H1 (cell line): Measurements from ENCODE around the gene RBM17. TPM values are rescaled to one million over a fixed set of nuclear protein-coding genes. Genes with fewer than 3 reads are reported as not detected.
A peak's percentile ranks its signal among the peaks of the same experiment; 100 is the strongest.

Source experiments
- CTCF ChIA-PET: fragments of 300-600 bp; sonication (Branson Sonifier 250); formaldehyde crosslinking; loops from one replicate; lab custom pipeline; 2021; ENCODE audit not compliant: partially characterized antibody; lab: Charles Lee
- POLR2A ChIA-PET: fragments of 300-600 bp; sonication (Branson Sonifier 250); formaldehyde crosslinking; loops from one replicate; lab custom pipeline; 2021; ENCODE audit warnings: inconsistent platforms; ENCODE audit not compliant: partially characterized antibody; lab: Charles Lee
- DNase-seq, 2 experiments: peaks; one replicate each; pipeline versions ENCODE4 v3.0.0 to v3.0.0-alpha.2; 2010 to 2022; ENCODE audit warnings: low spot score in 2 of 2, low read depth in 1 of 2, mixed read lengths in 1 of 2
- FAIRE-seq: peaks from 2 replicates; lab custom pipeline; 2011; peaks lifted over from hg19 to GRCh38; lab: Jason Lieb, UNC
- H2AFZ ChIP-seq: 2 replicates; pipeline ENCODE4 v1.8.1; 2012; ENCODE audit warnings: low read length, inconsistent platforms
- H2AK5ac ChIP-seq: 2 replicates; pipeline ENCODE4 v1.6.1; 2013; ENCODE audit warnings: low read depth, low read length
- H2BK120ac ChIP-seq: replicated peaks from 2 replicates; pipeline ENCODE3; 2013; ENCODE audit warnings: low read depth, low read length, inconsistent platforms
- H2BK12ac ChIP-seq: 2 replicates; pipeline ENCODE4 v1.6.1; 2013; ENCODE audit warnings: low read depth, low read length
- H2BK15ac ChIP-seq: 2 replicates; pipeline ENCODE4 v1.6.1; 2013; ENCODE audit warnings: low read length
- H2BK20ac ChIP-seq: 2 replicates; pipeline ENCODE4 v1.6.1; 2013; ENCODE audit warnings: low read length
- H2BK5ac ChIP-seq: 2 replicates; pipeline ENCODE4 v1.6.1; 2013; ENCODE audit warnings: low read depth, low read length
- H3K14ac ChIP-seq: 2 replicates; pipeline ENCODE4 v1.6.1; 2013; ENCODE audit warnings: inconsistent platforms; ENCODE audit not compliant: insufficient read length
- H3K18ac ChIP-seq: 2 replicates; pipeline ENCODE4 v1.6.1; 2013; ENCODE audit warnings: low read length; ENCODE audit errors: extremely low read depth
- H3K23ac ChIP-seq: 2 replicates; pipeline ENCODE4 v1.6.1; 2013; ENCODE audit warnings: inconsistent platforms; ENCODE audit not compliant: insufficient read length
- H3K23me2 ChIP-seq: 2 replicates; pipeline ENCODE4 v1.6.1; 2013; ENCODE audit warnings: low read depth, low read length
- H3K27ac ChIP-seq: 2 replicates; pipeline ENCODE4 v1.6.1; 2011; ENCODE audit warnings: low read depth, low read length, inconsistent platforms
- H3K27me3 ChIP-seq, 4 experiments: replicated peaks in 1 of 4; 1 replicate in 1 of 4; 2 replicates in 3 of 4; pipeline versions ENCODE4 v1.6.1 to v1.8.1; 2011 to 2013; ENCODE audit warnings: low read length in 3 of 4, mild to moderate bottlenecking in 3 of 4, inconsistent platforms in 2 of 4, mixed read lengths in 2 of 4, moderate library complexity in 1 of 4; ENCODE audit not compliant: control insufficient read depth in 3 of 4, insufficient read depth in 3 of 4; ENCODE audit errors: extremely low read depth in 1 of 4
- H3K36me3 ChIP-seq, 4 experiments: 2 replicates each; pipeline versions ENCODE4 v1.6.1 to v1.8.1; 2011 to 2013; ENCODE audit warnings: mild to moderate bottlenecking in 4 of 4, low read length in 3 of 4, moderate library complexity in 2 of 4, control low read depth in 1 of 4, inconsistent platforms in 1 of 4; ENCODE audit not compliant: insufficient read depth in 4 of 4, control insufficient read depth in 2 of 4
- H3K4ac ChIP-seq: replicated peaks from 2 replicates; pipeline ENCODE3; 2013; ENCODE audit warnings: low read length, low read depth, mixed read lengths, inconsistent platforms; ENCODE audit not compliant: insufficient read length
- H3K4me1 ChIP-seq, 4 experiments: replicated peaks in 1 of 4; 1 replicate in 1 of 4; 2 replicates in 3 of 4; pipeline versions ENCODE4 v1.6.1 to v1.8.1; 2011 to 2013; ENCODE audit warnings: low read length in 3 of 4, inconsistent platforms in 2 of 4, mixed read lengths in 1 of 4; ENCODE audit not compliant: insufficient read depth in 4 of 4, control insufficient read depth in 3 of 4
- H3K4me2 ChIP-seq, 2 experiments: 2 replicates each; pipeline versions ENCODE4 v1.6.1 to v1.8.1; 2011 to 2013; ENCODE audit warnings: low read depth in 2 of 2, low read length in 2 of 2, control low read depth in 1 of 2, inconsistent platforms in 1 of 2, mild to moderate bottlenecking in 1 of 2; ENCODE audit not compliant: insufficient read depth in 1 of 2
- H3K4me3 ChIP-seq, 4 experiments: fragments of 200-600, 300-600 bp in 1 of 4; sonication (generic), shearing (Covaris generic), sonication (Bioruptor Twin) in 1 of 4; 2 replicates each; pipeline versions ENCODE4 v1.5.1 to v1.8.1; 2011 to 2016; ENCODE audit warnings: low read length in 4 of 4, low read depth in 3 of 4, control low read depth in 2 of 4, inconsistent platforms in 2 of 4, mild to moderate bottlenecking in 2 of 4, mixed read lengths in 1 of 4, moderate library complexity in 1 of 4; ENCODE audit not compliant: insufficient read depth in 2 of 4; ENCODE audit errors: extremely low read depth in 1 of 4
- H3K56ac ChIP-seq: replicated peaks from 2 replicates; pipeline ENCODE3; 2013; ENCODE audit warnings: low read depth, mild to moderate bottlenecking, mixed read lengths, low read length, inconsistent platforms; ENCODE audit not compliant: insufficient read length
- H3K79me1 ChIP-seq: 2 replicates; pipeline ENCODE4 v1.6.1; 2013; ENCODE audit warnings: low read depth, low read length, control low read depth
- H3K79me2 ChIP-seq, 2 experiments: 2 replicates each; pipeline versions ENCODE4 v1.6.1 to v1.8.1; 2012 to 2013; ENCODE audit warnings: low read length in 2 of 2, mild to moderate bottlenecking in 2 of 2, inconsistent platforms in 1 of 2; ENCODE audit not compliant: insufficient read depth in 2 of 2, control insufficient read depth in 1 of 2
- H3K9ac ChIP-seq, 4 experiments: replicated peaks in 1 of 4; 1 replicate in 1 of 4; 2 replicates in 3 of 4; pipeline versions ENCODE4 v1.6.1 to v1.8.1; 2011 to 2013; ENCODE audit warnings: low read depth in 3 of 4, low read length in 3 of 4, control low read depth in 2 of 4, mild to moderate bottlenecking in 2 of 4, moderate library complexity in 2 of 4, inconsistent platforms in 1 of 4; ENCODE audit errors: extremely low read depth in 1 of 4
- H3K9me3 ChIP-seq, 2 experiments: 2 replicates each; pipeline versions ENCODE4 v1.6.1 to v1.8.1; 2012 to 2013; ENCODE audit warnings: mild to moderate bottlenecking in 2 of 2, moderate library complexity in 2 of 2, control low read depth in 1 of 2, inconsistent platforms in 1 of 2, low read depth in 1 of 2, low read length in 1 of 2, mixed read lengths in 1 of 2; ENCODE audit not compliant: insufficient read depth in 2 of 2
- H4K20me1 ChIP-seq, 2 experiments: replicated peaks in 1 of 2; 2 replicates each; pipeline versions ENCODE3 to v1.8.1; 2011 to 2013; ENCODE audit warnings: inconsistent platforms in 2 of 2, low read length in 2 of 2, mild to moderate bottlenecking in 1 of 2; ENCODE audit not compliant: insufficient read depth in 2 of 2, control insufficient read depth in 1 of 2
- H4K5ac ChIP-seq: 2 replicates; pipeline ENCODE4 v1.6.1; 2013; ENCODE audit warnings: low read length, low read depth, mixed read lengths, inconsistent platforms; ENCODE audit not compliant: insufficient read length
- H4K8ac ChIP-seq: 2 replicates; pipeline ENCODE4 v1.8.0; 2013; ENCODE audit warnings: mild to moderate bottlenecking, moderate library complexity, low read length, inconsistent platforms; ENCODE audit not compliant: insufficient read depth; ENCODE audit errors: extremely low read depth
- H4K91ac ChIP-seq: replicated peaks from 2 replicates; pipeline ENCODE3; 2013; ENCODE audit warnings: low read length, mixed read lengths, inconsistent platforms; ENCODE audit not compliant: insufficient read length
- POLR2AphosphoS5 ChIP-seq: IDR thresholded peaks from 2 replicates; pipeline ENCODE4 v1.6.1; 2011; ENCODE audit warnings: low read depth, low read length
- TAF7 ChIP-seq: optimal IDR thresholded peaks from 2 replicates; pipeline ENCODE3; 2011; ENCODE audit warnings: low read depth, mild to moderate bottlenecking, inconsistent platforms, low read length, moderate library complexity, borderline replicate concordance
- WGBS, 2 experiments: shearing (Covaris generic) in 1 of 2; methylation state at CpG; one replicate each; pipeline versions ENCODE4 v1.1.6 to v1.1.7; 2013 to 2015; ENCODE audit warnings: low lambda C conversion rate in 2 of 2, mixed read lengths in 2 of 2, inconsistent platforms in 1 of 2, low coverage in 1 of 2, missing lambda C conversion rate in 1 of 2; ENCODE audit not compliant: insufficient replicate concordance in 2 of 2, insufficient coverage in 1 of 2, insufficient read length in 1 of 2; ENCODE audit errors: extremely low coverage in 1 of 2, missing lambda C conversion rate in 1 of 2; 5-methylcytosine and 5-hydroxymethylcytosine counted together
- polyA plus RNA-seq, 7 experiments: library from polyadenylated mRNA; depleted of rRNA in 3 of 7; stranded (reverse) in 5 of 7; unstranded in 2 of 7; fragments of >200 nt in 5 of 7; fragments of 200-250 nt in 2 of 7; gene quantifications; 1 replicate in 5 of 7; 2 replicates in 1 of 7; 4 replicates in 1 of 7; pipeline versions ENCODE4 v1.2.1 to v1.2.3, GENCODE V29; 2011 to 2013; ENCODE audit warnings: missing spikeins in 2 of 7, mixed read lengths in 2 of 7
- total RNA-seq: library from RNA; stranded (reverse); fragmentation: NEBNext Ultra II Directional; extraction: Animal tissue kit (Norgen Biotek cat#: 25700); gene quantifications from 2 replicates; pipeline ENCODE4 v1.2.1, GENCODE V29; 2021

RBM17 gene
- total and polyA plus RNA-seq, 2 of the 8 experiments (the other 6 are each of a cell fraction or from before 2014, with no cell fraction given): 15.7 to 128 TPM

GRCh38 chr10:6148251-6148701 lies 59.4 kb downstream of the RBM17 start:
- no peak for FAIRE-seq
- no peak overlapping the region for H4K91ac ChIP-seq
- no peak overlapping the region for H2AK5ac ChIP-seq
- no peak overlapping the region for H3K27ac ChIP-seq
- peaks cover 0 to 11% (median 8%) of the 10 kb centered on the region in 4 experiments; a peak in 6 of 7 replicates for H3K4me1 ChIP-seq
- H3K4ac ChIP-seq: no peak overlapping the region
- H2BK120ac ChIP-seq: no peak overlapping the region
- no peaks in the 10 kb centered on the region for H3K9me3 ChIP-seq
- H3K9ac ChIP-seq: no peak overlapping the region
- H3K56ac ChIP-seq: no peak overlapping the region
- H2BK20ac ChIP-seq: no peak overlapping the region
- H4K5ac ChIP-seq: no peak overlapping the region
- no peak overlapping the region for H2AFZ ChIP-seq
- no peak for DNase-seq
- POLR2A ChIA-PET: no interaction called here
- H2BK12ac ChIP-seq: no peak overlapping the region
- peaks cover 0 to 16% of the 10 kb centered on the region in 2 experiments; a peak in 2 of 4 replicates for H3K79me2 ChIP-seq
- TF ChIP-seq POLR2AphosphoS5 (peak; percentile 39; the same call in 1 of the 2 replicates), TAF7 (no peak)
- no peaks in the 10 kb centered on the region for H3K36me3 ChIP-seq
- H3K14ac ChIP-seq: no peak overlapping the region
- 81% methylated on average over 7 of the region's 7 CpGs; no CpG with 5 or more reads in 1 of the 2 experiments for WGBS, 2 experiments
- CTCF ChIA-PET: interaction anchor here (0.9 to 7.4 kb wide), 8 partner anchors 9 to 254 kb away, joined by 3 to 51 read pairs (median 4); partner anchors contain the start of gene PFKFB3
- peaks cover 1 to 16% (median 6%) of the 10 kb centered on the region in 4 experiments; a peak in 4 of 7 replicates for H3K27me3 ChIP-seq
- H3K79me1 ChIP-seq: peaks cover 8% of the 10 kb centered on the region
- H3K18ac ChIP-seq: no peak overlapping the region
- H3K23ac ChIP-seq: no peak overlapping the region
- no peak overlapping the region for H3K4me2 ChIP-seq
- no peak overlapping the region for H4K8ac ChIP-seq
- H2BK15ac ChIP-seq: peak overlapping the region; percentile 61; the same call in 1 of the 2 replicates
- peaks cover 14% of the 10 kb centered on the region; the same call in 1 of the 2 replicates for H3K23me2 ChIP-seq
- peak overlapping the region; percentile 77; the same call in 1 of the 2 replicates for H2BK5ac ChIP-seq
- H4K20me1 ChIP-seq: peaks cover 2 to 18% of the 10 kb centered on the region in 2 experiments
- H3K4me3 ChIP-seq: no peak overlapping the region
